Natural killer cell (primary cell): ENCODE results near the gene SLC6A18. TPM values are rescaled to one million over a fixed set of nuclear protein-coding genes. Genes with fewer than 3 reads are reported as not detected.

Source experiments
- ATAC-seq, 3 donors: fragments of 150-1000 bp in 2 of 3; fragments of 200-7000 bp in 1 of 3; cut with Tn5 transposase; 1 replicate in 1 of 3; 2 replicates in 2 of 3; pipeline ENCODE4 v1.10.0; 2021; ENCODE audit warnings: mild to moderate bottlenecking in 2 of 3, moderate library complexity in 2 of 3
- DNase-seq, 2 donors: peaks; one replicate each; pipeline versions ENCODE4 v3.0.0 to v3.0.0-alpha.2; 2013 to 2021; ENCODE audit warnings: mixed read lengths in 1 of 2
- H3K27ac ChIP-seq: one replicate; pipeline ENCODE4 v1.5.1; 2013; ENCODE audit warnings: mild to moderate bottlenecking, low read length
- H3K27me3 ChIP-seq: one replicate; pipeline ENCODE4 v1.6.1; 2013; ENCODE audit warnings: low read length; ENCODE audit not compliant: control insufficient read depth, insufficient read depth
- H3K36me3 ChIP-seq: one replicate; pipeline ENCODE4 v1.6.1; 2013; ENCODE audit warnings: low read length; ENCODE audit not compliant: control insufficient read depth, insufficient read depth
- H3K4me1 ChIP-seq: one replicate; pipeline ENCODE4 v1.6.1; 2013; ENCODE audit warnings: low read length; ENCODE audit not compliant: control insufficient read depth, insufficient read depth
- H3K4me3 ChIP-seq: one replicate; pipeline ENCODE4 v1.5.1; 2013; ENCODE audit warnings: low read length
- H3K9me3 ChIP-seq: one replicate; pipeline ENCODE4 v1.6.1; 2013; ENCODE audit warnings: low read length; ENCODE audit not compliant: control insufficient read depth, insufficient read depth
- H3K27ac Mint-ChIP-seq, 2 donors: one replicate each; pipeline ENCODE4 v1.8.0; 2022; ENCODE audit warnings: mild to moderate bottlenecking in 2 of 2, mixed read lengths in 2 of 2, moderate library complexity in 1 of 2
- H3K27me3 Mint-ChIP-seq, 2 donors: one replicate each; pipeline ENCODE4 v1.8.0; 2022; ENCODE audit warnings: low read depth in 2 of 2, mixed read lengths in 2 of 2
- H3K36me3 Mint-ChIP-seq: one replicate; pipeline ENCODE4 v1.8.0; 2022; ENCODE audit warnings: mixed read lengths
- H3K4me1 Mint-ChIP-seq, 2 donors: one replicate each; pipeline ENCODE4 v1.8.0; 2022; ENCODE audit warnings: mixed read lengths in 2 of 2
- H3K4me3 Mint-ChIP-seq: one replicate; pipeline ENCODE4 v1.8.0; 2022; ENCODE audit warnings: mild to moderate bottlenecking, moderate library complexity, mixed read lengths
- H3K9me3 Mint-ChIP-seq, 2 donors: one replicate each; pipeline ENCODE4 v1.8.0; 2022; ENCODE audit warnings: mixed read lengths in 2 of 2
- WGBS: methylation state at CpG from one replicate; pipeline ENCODE4 v1.1.7; 2013; ENCODE audit warnings: missing lambda C conversion rate; ENCODE audit not compliant: insufficient coverage; 5-methylcytosine and 5-hydroxymethylcytosine counted together
- intact Hi-C: fragments of 100-400 bp; cut with micrococcal nuclease; formaldehyde crosslinking; loops from one replicate; pipeline ENCODE4 v1.14.2; 2022
- total RNA-seq, 4 donors: library from RNA; stranded (reverse); fragments of 120-200 nt in 1 of 4; gene quantifications; one replicate each; pipeline versions ENCODE4 v1.2.3 to v1.2.4, GENCODE V29; 2013 to 2022
- TF ChIP-seq, protein P1 (sequence below): fragments of 200-600 bp; IDR thresholded peaks from one replicate; pipeline ENCODE4 v1.8.0; 2022; ENCODE audit warnings: antibody characterized with exemption

SLC6A18 gene
- total RNA-seq, 3 donors from 2014 or later (not counting 1 experiment from before 2014, with no cell fraction given) = not detected

DNA sequence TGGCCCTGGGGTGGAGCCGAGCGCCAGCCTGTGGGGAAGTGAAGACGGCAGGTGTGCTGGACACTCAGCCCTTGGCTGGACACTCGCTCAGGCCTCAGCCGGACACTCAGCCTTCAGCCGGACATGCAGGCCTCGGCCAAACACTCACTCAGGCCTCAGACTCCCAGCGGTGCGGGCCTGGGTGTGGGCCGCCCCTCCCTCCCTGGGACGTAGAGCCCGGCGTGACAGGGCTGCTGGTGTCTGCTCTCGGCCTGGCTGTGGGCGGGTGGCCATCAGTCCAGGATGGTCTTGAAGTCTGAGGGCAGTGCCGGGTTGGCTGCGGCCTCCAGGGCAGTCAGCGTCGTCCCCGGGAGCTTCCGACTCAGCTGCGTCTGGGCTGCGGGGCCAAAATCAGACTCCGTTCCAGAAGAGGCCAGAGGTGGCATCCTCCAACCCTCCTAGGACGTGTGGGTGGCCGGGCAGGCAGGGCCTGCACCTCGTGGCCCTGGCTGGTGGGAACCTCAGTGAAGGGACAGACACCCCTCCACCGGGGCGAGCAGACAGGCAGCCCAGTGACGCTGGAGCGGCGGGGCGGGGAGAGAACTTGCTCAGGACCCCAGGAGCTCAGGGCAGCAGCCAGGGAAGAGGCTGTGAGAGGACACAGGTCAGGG lies 28.4 kb downstream of the SLC6A18 start:
- 96% methylated on average over 33 of the region's 33 CpGs for WGBS

DNA sequence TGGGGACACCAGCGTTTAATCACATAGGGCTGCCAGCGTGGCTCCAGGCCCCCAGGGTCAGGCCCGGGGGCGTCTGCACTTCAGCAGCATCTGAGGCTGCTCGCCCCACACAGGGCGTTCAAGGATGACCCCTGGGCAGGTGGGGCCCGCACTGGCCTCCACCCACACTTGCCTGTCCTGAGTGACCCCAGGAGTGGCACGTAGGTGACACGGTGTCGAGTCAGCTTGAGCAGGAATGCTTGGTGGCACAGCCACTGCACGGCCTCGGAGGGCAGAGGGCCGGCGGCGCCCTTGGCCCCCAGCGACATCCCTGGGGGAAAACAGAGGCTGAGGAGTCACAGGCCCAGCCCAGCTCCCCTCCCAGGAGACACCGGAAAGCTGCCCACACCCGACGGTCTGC lies 29.0 kb downstream of the SLC6A18 start:
- H3K27me3 Mint-ChIP-seq = peaks cover 7% of the 10 kb centered on the region in 2 donors
- H3K36me3 Mint-ChIP-seq = no peaks in the 10 kb centered on the region
- Histone ChIP-seq H3K27ac (no peak overlapping the region), H3K9me3 (no peaks in the 10 kb centered on the region), H3K27me3 (no peaks in the 10 kb centered on the region), H3K4me1 (peaks cover 12% of the 10 kb centered on the region), H3K36me3 (no peaks in the 10 kb centered on the region), H3K4me3 (no peak overlapping the region)
- DNase-seq (no peak), ATAC-seq (no peak)
- peaks cover 7 to 19% of the 10 kb centered on the region in 2 donors for H3K4me1 Mint-ChIP-seq
- H3K4me3 Mint-ChIP-seq = no peak overlapping the region
- TF ChIP-seq, protein P1, sequence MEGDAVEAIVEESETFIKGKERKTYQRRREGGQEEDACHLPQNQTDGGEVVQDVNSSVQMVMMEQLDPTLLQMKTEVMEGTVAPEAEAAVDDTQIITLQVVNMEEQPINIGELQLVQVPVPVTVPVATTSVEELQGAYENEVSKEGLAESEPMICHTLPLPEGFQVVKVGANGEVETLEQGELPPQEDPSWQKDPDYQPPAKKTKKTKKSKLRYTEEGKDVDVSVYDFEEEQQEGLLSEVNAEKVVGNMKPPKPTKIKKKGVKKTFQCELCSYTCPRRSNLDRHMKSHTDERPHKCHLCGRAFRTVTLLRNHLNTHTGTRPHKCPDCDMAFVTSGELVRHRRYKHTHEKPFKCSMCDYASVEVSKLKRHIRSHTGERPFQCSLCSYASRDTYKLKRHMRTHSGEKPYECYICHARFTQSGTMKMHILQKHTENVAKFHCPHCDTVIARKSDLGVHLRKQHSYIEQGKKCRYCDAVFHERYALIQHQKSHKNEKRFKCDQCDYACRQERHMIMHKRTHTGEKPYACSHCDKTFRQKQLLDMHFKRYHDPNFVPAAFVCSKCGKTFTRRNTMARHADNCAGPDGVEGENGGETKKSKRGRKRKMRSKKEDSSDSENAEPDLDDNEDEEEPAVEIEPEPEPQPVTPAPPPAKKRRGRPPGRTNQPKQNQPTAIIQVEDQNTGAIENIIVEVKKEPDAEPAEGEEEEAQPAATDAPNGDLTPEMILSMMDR = no peak
- H3K27ac Mint-ChIP-seq = no peak overlapping the region
- WGBS = 94% methylated on average over 19 of the region's 19 CpGs
- no peaks in the 10 kb centered on the region for H3K9me3 Mint-ChIP-seq
- intact Hi-C loops = no loop called here

More for the DNA sequence above, 28.4 kb downstream of the SLC6A18 start:
- DNase-seq = no peak
- intact Hi-C loops = no loop called here
- Mint-ChIP-seq H3K27me3 (peaks cover 7% of the 10 kb centered on the region in 2 donors), H3K4me1 (peaks cover 7 to 19% of the 10 kb centered on the region in 2 donors), H3K27ac (no peak overlapping the region), H3K4me3 (no peak overlapping the region), H3K36me3 (no peaks in the 10 kb centered on the region), H3K9me3 (no peaks in the 10 kb centered on the region)
- H3K27me3 ChIP-seq = no peaks in the 10 kb centered on the region
- H3K27ac ChIP-seq = no peak overlapping the region
- H3K9me3 ChIP-seq = no peaks in the 10 kb centered on the region
- no peak for ATAC-seq
- H3K4me1 ChIP-seq = peaks cover 12% of the 10 kb centered on the region
- no peaks in the 10 kb centered on the region for H3K36me3 ChIP-seq
- TF ChIP-seq, protein P1 = no peak
- no peak overlapping the region for H3K4me3 ChIP-seq

DNA sequence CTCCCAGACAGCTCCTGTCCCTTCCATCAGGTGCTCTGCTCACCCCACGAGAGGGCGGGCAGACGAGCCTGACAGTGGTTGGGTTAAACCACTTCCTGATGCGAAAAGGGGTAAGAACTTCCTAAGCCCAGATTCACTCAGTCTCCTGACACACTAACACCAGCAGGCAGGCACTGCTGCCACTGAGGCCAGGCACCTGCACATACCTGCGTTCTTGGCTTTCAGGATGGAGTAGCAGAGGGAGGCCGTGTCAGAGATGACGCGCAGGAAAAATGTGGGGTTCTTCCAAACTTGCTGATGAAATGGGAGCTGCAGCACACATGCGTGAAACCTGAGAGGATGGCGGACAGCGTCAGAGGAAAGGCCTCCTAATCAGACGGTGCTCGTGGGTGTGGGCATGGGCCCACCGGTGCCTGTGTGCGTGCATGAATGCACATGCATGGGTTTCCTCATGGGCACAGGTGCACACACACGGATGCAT lies 29.9 kb downstream of the SLC6A18 start:
- H3K9me3 Mint-ChIP-seq = no peaks in the 10 kb centered on the region

More for the DNA sequence above, 29.9 kb downstream of the SLC6A18 start:
- 52% methylated on average over 16 of the region's 16 CpGs for WGBS
- TF ChIP-seq, protein P1 = no peak
- Histone ChIP-seq H3K4me1 (peaks cover 12% of the 10 kb centered on the region), H3K4me3 (no peak overlapping the region), H3K9me3 (no peaks in the 10 kb centered on the region), H3K27ac (no peak overlapping the region), H3K36me3 (no peaks in the 10 kb centered on the region), H3K27me3 (no peaks in the 10 kb centered on the region)
- DNase-seq (peak in 1 of 2 donors; percentile 75), ATAC-seq (peak in 2 of 3 donors; percentile 25 to 70)
- Mint-ChIP-seq H3K36me3 (no peaks in the 10 kb centered on the region), H3K27me3 (peaks cover 4 to 7% of the 10 kb centered on the region in 2 donors), H3K4me1 (peaks cover 7 to 19% of the 10 kb centered on the region in 2 donors), H3K27ac (no peak overlapping the region), H3K4me3 (peak overlapping the region; percentile 35)
- intact Hi-C loops = no loop called here
